Epidermal melanocyte (primary cell): ENCODE results near the gene POLR2J.
"Not testable (repeated sequence)": the region's sequence is repeated elsewhere in the genome, so short reads cannot be mapped to it uniquely, and the experiment has no call there.

Source experiments
- DNase-seq: peaks from one replicate; pipeline ENCODE4 v3.0.0; 2011; ENCODE audit warnings: low spot score; ENCODE audit not compliant: insufficient read length

Gene POLR2J

GRCh38 chr7:102467581-102468477, 10.9 kb downstream of the POLR2J start:
- peak; percentile 15 for DNase-seq

- DNase-seq, result no peak
Measured at GRCh38 chr7:102466097-102466496, 12.6 kb downstream of the POLR2J start.

- DNase-seq, result peak; percentile 100
Measured at GRCh38 chr7:102464577-102465280, 14.0 kb downstream of the POLR2J start, which contains the start of the genes ALKBH4 and LRWD1. Gene ALKBH4 (minus strand): TSS chr7:102464863. CDS start chr7:102464836, 27 bp downstream. Gene LRWD1 (plus strand): TSS chr7:102464984. CDS start chr7:102465081, 97 bp downstream.

- peak; percentile 33 for DNase-seq
Measured at GRCh38 chr7:102463841-102464576, 14.7 kb downstream of the POLR2J start.

- DNase-seq, result peak; percentile 8
Measured at GRCh38 chr7:102460467-102460866, 18.3 kb downstream of the POLR2J start.

GRCh38 chr7:102459221-102459844, 19.4 kb downstream of the POLR2J start:
- peak; percentile 5 for DNase-seq

- peak; percentile 12 for DNase-seq
Measured at GRCh38 chr7:102457352-102457924, 21.3 kb downstream of the POLR2J start.

GRCh38 chr7:102456327-102456726, 22.4 kb downstream of the POLR2J start:
- DNase-seq, result no peak

- DNase-seq, result peak; percentile 1
Measured at GRCh38 chr7:102455596-102455995, 23.1 kb downstream of the POLR2J start.

GRCh38 chr7:102454932-102455331, 23.8 kb downstream of the POLR2J start:
- not testable (repeated sequence) for DNase-seq

GRCh38 chr7:102454468-102454867, 24.3 kb downstream of the POLR2J start:
- DNase-seq, result peak; percentile 11

- DNase-seq, result peak; percentile 1
Measured at GRCh38 chr7:102453319-102453718, 25.4 kb downstream of the POLR2J start.

GRCh38 chr7:102452451-102452850, 26.3 kb downstream of the POLR2J start:
- DNase-seq, result no peak

GRCh38 chr7:102451371-102452054, 27.2 kb downstream of the POLR2J start:
- peak; percentile 15 for DNase-seq

- peak; percentile 11 for DNase-seq
Measured at GRCh38 chr7:102450242-102450641, 28.5 kb downstream of the POLR2J start.

- no peak for DNase-seq
Measured at GRCh38 chr7:102449136-102449535, 29.6 kb downstream of the POLR2J start.

- no peak for DNase-seq
Measured at GRCh38 chr7:102447311-102447710, 31.4 kb downstream of the POLR2J start.

GRCh38 chr7:102446387-102447156, 32.1 kb downstream of the POLR2J start:
- no peak for DNase-seq

GRCh38 chr7:102445674-102446071, 33.0 kb downstream of the POLR2J start:
- no peak for DNase-seq
